ENCODE measurements around the gene KLRC3.
"Not testable (repeated sequence)": the region's sequence is repeated elsewhere in the genome, so short reads cannot be mapped to it uniquely, and the experiment has no call there.

Gene KLRC3

GRCh38 chr12:10420334-10420733, at the start of gene KLRC3:
KLRC3 (minus strand) TSS chr12:10420595; CDS start chr12:10420550, 45 bp downstream.
- DNase-seq (ENCODE audit: low read depth in 1 of 2, low spot score in 1 of 2): not testable (repeated sequence)

GRCh38 chr12:10469701-10470100, 49.3 kb upstream of the KLRC3 start:
- DNase-seq (ENCODE audit: low read depth in 1 of 2, low spot score in 1 of 2): no peak

- DNase-seq (ENCODE audit: low read depth in 1 of 2, low spot score in 1 of 2): no peak
These were observed 45.9 kb upstream of the KLRC3 start for GRCh38 chr12:10466311-10466710.

- DNase-seq (ENCODE audit: low read depth in 1 of 2, low spot score in 1 of 2): no peak
These were observed 37.4 kb upstream of the KLRC3 start for GRCh38 chr12:10457760-10458159.

- no peak for DNase-seq (ENCODE audit: low read depth in 1 of 2, low spot score in 1 of 2)
These were observed 36.5 kb upstream of the KLRC3 start for GRCh38 chr12:10456856-10457255.

- DNase-seq (ENCODE audit: low read depth in 1 of 2, low spot score in 1 of 2): no peak
These were observed 35.4 kb upstream of the KLRC3 start for GRCh38 chr12:10455766-10456165.

- no peak for DNase-seq (ENCODE audit: low read depth in 1 of 2, low spot score in 1 of 2)
These were observed 34.1 kb upstream of the KLRC3 start for GRCh38 chr12:10454531-10454930.

- no peak for DNase-seq (ENCODE audit: low read depth in 1 of 2, low spot score in 1 of 2)
These were observed 32.8 kb upstream of the KLRC3 start, which contains the start of gene KLRC1 for GRCh38 chr12:10453156-10453555. KLRC1 (minus strand) TSS chr12:10453377; CDS start chr12:10451156, 2,221 bp downstream.

GRCh38 chr12:10448236-10448635, 27.8 kb upstream of the KLRC3 start:
- no peak for DNase-seq (ENCODE audit: low read depth in 1 of 2, low spot score in 1 of 2)

- DNase-seq (ENCODE audit: low read depth in 1 of 2, low spot score in 1 of 2): not testable (repeated sequence)
These were observed 25.7 kb upstream of the KLRC3 start for GRCh38 chr12:10446052-10446451.

- not testable (repeated sequence) for DNase-seq (ENCODE audit: low read depth in 1 of 2, low spot score in 1 of 2)
These were observed 20.7 kb upstream of the KLRC3 start for GRCh38 chr12:10441144-10441543.

- not testable (repeated sequence) for DNase-seq (ENCODE audit: low read depth in 1 of 2, low spot score in 1 of 2)
These were observed 19.3 kb upstream of the KLRC3 start for GRCh38 chr12:10439608-10440274.

- DNase-seq (ENCODE audit: low read depth in 1 of 2, low spot score in 1 of 2): not testable (repeated sequence)
These were observed 17.2 kb upstream of the KLRC3 start for GRCh38 chr12:10437601-10438000.

- not testable (repeated sequence) for DNase-seq (ENCODE audit: low read depth in 1 of 2, low spot score in 1 of 2)
These were observed 15.4 kb upstream of the KLRC3 start, which contains the start of gene KLRC2 for GRCh38 chr12:10435816-10436215. KLRC2 (minus strand) TSS chr12:10436010; CDS start chr12:10435986, 24 bp downstream.

GRCh38 chr12:10430623-10431022, 10.2 kb upstream of the KLRC3 start:
- DNase-seq (ENCODE audit: low read depth in 1 of 2, low spot score in 1 of 2): not testable (repeated sequence)

GRCh38 chr12:10425938-10426337, 5.5 kb upstream of the KLRC3 start:
- not testable (repeated sequence) for DNase-seq (ENCODE audit: low read depth in 1 of 2, low spot score in 1 of 2)

GRCh38 chr12:10424260-10424899, 4.0 kb upstream of the KLRC3 start:
- not testable (repeated sequence) for DNase-seq (ENCODE audit: low read depth in 1 of 2, low spot score in 1 of 2)

- not testable (repeated sequence) for DNase-seq (ENCODE audit: low read depth in 1 of 2, low spot score in 1 of 2)
These were observed 1.8 kb upstream of the KLRC3 start for GRCh38 chr12:10422159-10422558.

- DNase-seq (ENCODE audit: low read depth in 1 of 2, low spot score in 1 of 2): no peak
These were observed 11.0 kb downstream of the KLRC3 start, which contains the start of gene KLRC4 for GRCh38 chr12:10409392-10409791. KLRC4 (minus strand) TSS chr12:10409757; CDS start chr12:10409575, 182 bp downstream.

- no peak for DNase-seq (ENCODE audit: low read depth in 1 of 2, low spot score in 1 of 2)
These were observed 11.6 kb downstream of the KLRC3 start for GRCh38 chr12:10408842-10409241.

- DNase-seq (ENCODE audit: low read depth in 1 of 2, low spot score in 1 of 2): no peak
These were observed 13.7 kb downstream of the KLRC3 start for GRCh38 chr12:10406725-10407124.

GRCh38 chr12:10405294-10405693, 15.1 kb downstream of the KLRC3 start:
- DNase-seq (ENCODE audit: low read depth in 1 of 2, low spot score in 1 of 2): no peak

Data from activated CD4-positive, alpha-beta T cell treated with anti-CD3 and anti-CD28 coated beads, Interleukin-2, amount 50 U/mL, for 24 hours (primary cell).